ENCODE results near the gene ENTPD5.

- TF ChIP-seq, protein P1, sequence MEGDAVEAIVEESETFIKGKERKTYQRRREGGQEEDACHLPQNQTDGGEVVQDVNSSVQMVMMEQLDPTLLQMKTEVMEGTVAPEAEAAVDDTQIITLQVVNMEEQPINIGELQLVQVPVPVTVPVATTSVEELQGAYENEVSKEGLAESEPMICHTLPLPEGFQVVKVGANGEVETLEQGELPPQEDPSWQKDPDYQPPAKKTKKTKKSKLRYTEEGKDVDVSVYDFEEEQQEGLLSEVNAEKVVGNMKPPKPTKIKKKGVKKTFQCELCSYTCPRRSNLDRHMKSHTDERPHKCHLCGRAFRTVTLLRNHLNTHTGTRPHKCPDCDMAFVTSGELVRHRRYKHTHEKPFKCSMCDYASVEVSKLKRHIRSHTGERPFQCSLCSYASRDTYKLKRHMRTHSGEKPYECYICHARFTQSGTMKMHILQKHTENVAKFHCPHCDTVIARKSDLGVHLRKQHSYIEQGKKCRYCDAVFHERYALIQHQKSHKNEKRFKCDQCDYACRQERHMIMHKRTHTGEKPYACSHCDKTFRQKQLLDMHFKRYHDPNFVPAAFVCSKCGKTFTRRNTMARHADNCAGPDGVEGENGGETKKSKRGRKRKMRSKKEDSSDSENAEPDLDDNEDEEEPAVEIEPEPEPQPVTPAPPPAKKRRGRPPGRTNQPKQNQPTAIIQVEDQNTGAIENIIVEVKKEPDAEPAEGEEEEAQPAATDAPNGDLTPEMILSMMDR (IDR thresholded peaks at IDR 0.05): no peak
- TF ChIP-seq POLR2A (IDR thresholded peaks at IDR 0.05): no peak
These were observed 43.0 kb downstream of the ENTPD5 start for GRCh38 chr14:73976125-73976524.

Measured in right lobe of liver (tissue), 4 donors.